Endothelial cell of hepatic sinusoid (primary cell): ENCODE measurements around the gene TFE3.
"Not testable (repeated sequence)": the region's sequence is repeated elsewhere in the genome, so short reads cannot be mapped to it uniquely, and the experiment has no call there.

Experiments
- in situ Hi-C: cut with HindIII; loops from 2 replicates; pipeline ENCODE4 v1.10.0; 2017; ENCODE audit warnings: low sequenced_read_pairs

TFE3 gene

GRCh38 chrX:49002091-49002935 lies 40.8 kb downstream of the TFE3 start, which contains the start of gene GRIPAP1:
Gene GRIPAP1, minus strand, starts transcription at chrX:49002264. Its CDS starts 35 bp downstream, at chrX:49002229.
- in situ Hi-C loops, result no loop called here

GRCh38 chrX:49001521-49002090 lies 41.6 kb downstream of the TFE3 start:
- in situ Hi-C loops, result no loop called here

- in situ Hi-C loops, result no loop called here
Measured at GRCh38 chrX:49000636-49001035, 42.5 kb downstream of the TFE3 start.

GRCh38 chrX:48999030-48999429 lies 44.1 kb downstream of the TFE3 start:
- in situ Hi-C loops, result no loop called here

- in situ Hi-C loops, result no loop called here
Measured at GRCh38 chrX:48998391-48998790, 44.8 kb downstream of the TFE3 start.

GRCh38 chrX:48997865-48998264 lies 45.3 kb downstream of the TFE3 start:
- in situ Hi-C loops, result no loop called here

- in situ Hi-C loops, result no loop called here
Measured at GRCh38 chrX:48997455-48997854, 45.7 kb downstream of the TFE3 start.

GRCh38 chrX:48996969-48997368 lies 46.2 kb downstream of the TFE3 start:
- in situ Hi-C loops, result no loop called here

- in situ Hi-C loops, result no loop called here
Measured at GRCh38 chrX:48992341-48992740, 50.8 kb downstream of the TFE3 start.

- in situ Hi-C loops, result no loop called here
Measured at GRCh38 chrX:48989483-48989882, 53.7 kb downstream of the TFE3 start.

GRCh38 chrX:48983896-48984295 lies 59.3 kb downstream of the TFE3 start:
- in situ Hi-C loops, result no loop called here

- in situ Hi-C loops, result no loop called here
Measured at GRCh38 chrX:48983081-48983480, 60.1 kb downstream of the TFE3 start.

- in situ Hi-C loops, result no loop called here
Measured at GRCh38 chrX:48981178-48981577, 62.0 kb downstream of the TFE3 start.

- in situ Hi-C loops, result not testable (repeated sequence)
Measured at GRCh38 chrX:48980341-48980740, 62.8 kb downstream of the TFE3 start.
